Stomach smooth muscle (tissue), 2 donors: Measurements from ENCODE around the gene UNKL.

Source experiments
- H3K27ac ChIP-seq: one replicate; pipeline ENCODE4 v1.7.0; 2013; ENCODE audit warnings: mild to moderate bottlenecking, low read length, inconsistent platforms
- H3K27me3 ChIP-seq, 2 donors: one replicate each; pipeline ENCODE4 v1.7.0; 2013; ENCODE audit warnings: low read length in 2 of 2; ENCODE audit not compliant: insufficient read depth in 2 of 2, control insufficient read depth in 1 of 2
- H3K36me3 ChIP-seq, 2 donors: one replicate each; pipeline ENCODE4 v1.7.0; 2013; ENCODE audit warnings: low read length in 2 of 2; ENCODE audit not compliant: control insufficient read depth in 2 of 2, insufficient read depth in 2 of 2
- H3K4me1 ChIP-seq: one replicate; pipeline ENCODE4 v1.7.0; 2013; ENCODE audit warnings: low read length; ENCODE audit not compliant: control insufficient read depth, insufficient read depth
- H3K4me3 ChIP-seq, 2 donors: one replicate each; pipeline ENCODE4 v1.7.0; 2013; ENCODE audit warnings: low read length in 2 of 2
- H3K9ac ChIP-seq, 2 donors: one replicate each; pipeline ENCODE4 v1.7.0; 2013; ENCODE audit warnings: low read length in 2 of 2, mild to moderate bottlenecking in 1 of 2
- H3K9me3 ChIP-seq, 2 donors: one replicate each; pipeline ENCODE4 v1.7.0; 2013; ENCODE audit warnings: low read length in 2 of 2; ENCODE audit not compliant: control insufficient read depth in 2 of 2
- donor health status: healthy.
- donor health status: Pancreatic carcinoma.

UNKL gene

GRCh38 chr16:1326946-1327618 is 87.4 kb downstream of the UNKL start:
- peaks cover 13 to 14% of the 10 kb centered on the region in 2 donors for H3K36me3 ChIP-seq
- peaks cover 8% of the 10 kb centered on the region for H3K4me1 ChIP-seq
- peaks cover 5 to 11% of the 10 kb centered on the region in 2 donors for H3K27me3 ChIP-seq
- no peak overlapping the region for H3K27ac ChIP-seq
- no peak overlapping the region for H3K4me3 ChIP-seq
- H3K9ac ChIP-seq = no peak overlapping the region
- H3K9me3 ChIP-seq = peaks cover 0 to 3% of the 10 kb centered on the region in 2 donors

- H3K27me3 ChIP-seq = peaks cover under 1 to 5% of the 10 kb centered on the region in 2 donors
- no peak overlapping the region for H3K27ac ChIP-seq
- H3K9ac ChIP-seq = no peak overlapping the region
- peaks cover 13 to 14% of the 10 kb centered on the region in 2 donors for H3K36me3 ChIP-seq
- peaks cover 0 to 3% of the 10 kb centered on the region in 2 donors for H3K9me3 ChIP-seq
- peaks cover under 1% of the 10 kb centered on the region for H3K4me1 ChIP-seq
- no peak overlapping the region for H3K4me3 ChIP-seq
Observed at GRCh38 chr16:1326391-1326790, 88.1 kb downstream of the UNKL start.

- Histone ChIP-seq H3K36me3 (peaks cover 15 to 17% of the 10 kb centered on the region in 2 donors), H3K4me1 (no peaks in the 10 kb centered on the region), H3K27me3 (peaks cover 0 to 3% of the 10 kb centered on the region in 2 donors), H3K9ac (no peak overlapping the region), H3K4me3 (no peak overlapping the region), H3K9me3 (peaks cover 0 to 3% of the 10 kb centered on the region in 2 donors), H3K27ac (no peak overlapping the region)
Observed at GRCh38 chr16:1325673-1326371, 88.7 kb downstream of the UNKL start.

- no peak overlapping the region for H3K4me3 ChIP-seq
- no peak overlapping the region for H3K9ac ChIP-seq
- peaks cover 20 to 23% of the 10 kb centered on the region in 2 donors for H3K36me3 ChIP-seq
- H3K27ac ChIP-seq = no peak overlapping the region
- no peaks in the 10 kb centered on the region for H3K9me3 ChIP-seq
- H3K27me3 ChIP-seq = no peaks in the 10 kb centered on the region
- H3K4me1 ChIP-seq = no peaks in the 10 kb centered on the region
Observed at GRCh38 chr16:1325261-1325660, 89.2 kb downstream of the UNKL start.

- Histone ChIP-seq H3K4me1 (no peaks in the 10 kb centered on the region), H3K27me3 (no peaks in the 10 kb centered on the region), H3K9me3 (no peaks in the 10 kb centered on the region), H3K27ac (no peak overlapping the region), H3K4me3 (no peak overlapping the region), H3K36me3 (peaks cover 29 to 32% of the 10 kb centered on the region in 2 donors), H3K9ac (no peak overlapping the region)
Observed at GRCh38 chr16:1324286-1324826, 90.1 kb downstream of the UNKL start.

GRCh38 chr16:1323296-1324239 is 90.9 kb downstream of the UNKL start:
- peaks cover 37 to 39% of the 10 kb centered on the region in 2 donors for H3K36me3 ChIP-seq

GRCh38 chr16:1322407-1322806 is 92.1 kb downstream of the UNKL start:
- Histone ChIP-seq H3K4me1 (no peaks in the 10 kb centered on the region), H3K36me3 (peaks cover 46 to 50% of the 10 kb centered on the region in 2 donors), H3K27ac (no peak overlapping the region), H3K9me3 (no peaks in the 10 kb centered on the region), H3K27me3 (no peaks in the 10 kb centered on the region), H3K4me3 (no peak overlapping the region), H3K9ac (no peak overlapping the region)

More at GRCh38 chr16:1323296-1324239, 90.9 kb downstream of the UNKL start:
- no peak overlapping the region for H3K9ac ChIP-seq
- no peaks in the 10 kb centered on the region for H3K4me1 ChIP-seq
- no peak overlapping the region for H3K27ac ChIP-seq
- no peaks in the 10 kb centered on the region for H3K27me3 ChIP-seq
- H3K9me3 ChIP-seq = no peaks in the 10 kb centered on the region
- no peak overlapping the region for H3K4me3 ChIP-seq

- Histone ChIP-seq H3K4me3 (no peak overlapping the region), H3K9me3 (no peaks in the 10 kb centered on the region), H3K9ac (no peak overlapping the region), H3K27me3 (no peaks in the 10 kb centered on the region), H3K4me1 (no peaks in the 10 kb centered on the region), H3K36me3 (peaks cover 56 to 63% of the 10 kb centered on the region in 2 donors), H3K27ac (no peak overlapping the region)
Observed at GRCh38 chr16:1320658-1321240, 93.8 kb downstream of the UNKL start.

- no peak overlapping the region for H3K4me3 ChIP-seq
- no peaks in the 10 kb centered on the region for H3K4me1 ChIP-seq
- H3K36me3 ChIP-seq = peaks cover 61 to 63% of the 10 kb centered on the region in 2 donors
- H3K27ac ChIP-seq = no peak overlapping the region
- no peaks in the 10 kb centered on the region for H3K27me3 ChIP-seq
- no peaks in the 10 kb centered on the region for H3K9me3 ChIP-seq
- no peak overlapping the region for H3K9ac ChIP-seq
Observed at GRCh38 chr16:1320097-1320496, 94.4 kb downstream of the UNKL start.

GRCh38 chr16:1319041-1319440 is 95.5 kb downstream of the UNKL start:
- Histone ChIP-seq H3K4me3 (no peak overlapping the region), H3K27ac (no peak overlapping the region), H3K27me3 (no peaks in the 10 kb centered on the region), H3K36me3 (peaks cover 60 to 66% of the 10 kb centered on the region in 2 donors), H3K4me1 (peaks cover under 1% of the 10 kb centered on the region), H3K9ac (no peak overlapping the region), H3K9me3 (no peaks in the 10 kb centered on the region)
